ENCODE data around the gene DYRK4. TPM values are rescaled to one million over a fixed set of nuclear protein-coding genes. Genes with fewer than 3 reads are reported as not detected.
"Not testable (repeated sequence)": the region's sequence is repeated elsewhere in the genome, so short reads cannot be mapped to it uniquely, and the experiment has no call there.

The DYRK4 gene
- total RNA-seq = 26.6 TPM
- long read RNA-seq, partial matches to known transcripts = 9 of 11 reads
- long read RNA-seq, other reads (novel, unspliced or antisense) = 2 of 11 reads

- intact Hi-C loops (cut with micrococcal nuclease) = no loop called here
- ATAC-seq (peak; percentile 95), DNase-seq (peak; percentile 90)
Measured at GRCh38 chr12:4562034-4562657, at the start of gene DYRK4. DYRK4 (plus strand) TSS chr12:4562208; CDS start chr12:4562246, 38 bp downstream.

- ATAC-seq (no peak), DNase-seq (no peak)
- intact Hi-C loops (cut with micrococcal nuclease) = no loop called here
Measured at GRCh38 chr12:4518106-4518728, 43.8 kb upstream of the DYRK4 start.

GRCh38 chr12:4523443-4523842 is 38.6 kb upstream of the DYRK4 start:
- intact Hi-C loops (cut with micrococcal nuclease); ATAC-seq; DNase-seq: not testable (repeated sequence)

- DNase-seq = no peak
- intact Hi-C loops (cut with micrococcal nuclease) = no loop called here
- no peak for ATAC-seq
Measured at GRCh38 chr12:4526923-4527546, 35.0 kb upstream of the DYRK4 start.

- DNase-seq (no peak), ATAC-seq (no peak)
- intact Hi-C loops (cut with micrococcal nuclease) = no loop called here
Measured at GRCh38 chr12:4530160-4530559, 31.8 kb upstream of the DYRK4 start.

- intact Hi-C loops (cut with micrococcal nuclease) = no loop called here
Measured at GRCh38 chr12:4530982-4531586, 30.9 kb upstream of the DYRK4 start.

GRCh38 chr12:4535092-4535491 is 26.9 kb upstream of the DYRK4 start:
- intact Hi-C loops (cut with micrococcal nuclease) = no loop called here
- no peak for ATAC-seq
- no peak for DNase-seq

More at GRCh38 chr12:4530982-4531586, 30.9 kb upstream of the DYRK4 start:
- DNase-seq = no peak
- no peak for ATAC-seq

- intact Hi-C loops (cut with micrococcal nuclease) = no loop called here
- DNase-seq (no peak), ATAC-seq (no peak)
Measured at GRCh38 chr12:4535871-4536270, 26.1 kb upstream of the DYRK4 start.

GRCh38 chr12:4538207-4539160 is 23.5 kb upstream of the DYRK4 start, which contains the start of gene RAD51AP1:
RAD51AP1 (plus strand) TSS chr12:4538890; CDS start chr12:4538940, 50 bp downstream.
- ATAC-seq = peak; percentile 100
- intact Hi-C loops (cut with micrococcal nuclease) = no loop called here
- peak; percentile 95 for DNase-seq

GRCh38 chr12:4539167-4539870 is 22.7 kb upstream of the DYRK4 start:
- ATAC-seq (no peak), DNase-seq (no peak)
- intact Hi-C loops (cut with micrococcal nuclease) = no loop called here

- intact Hi-C loops (cut with micrococcal nuclease) = no loop called here
- ATAC-seq (no peak), DNase-seq (no peak)
Measured at GRCh38 chr12:4540170-4540569, 21.8 kb upstream of the DYRK4 start.

GRCh38 chr12:4540638-4541037 is 21.4 kb upstream of the DYRK4 start:
- intact Hi-C loops (cut with micrococcal nuclease) = no loop called here
- DNase-seq (no peak), ATAC-seq (no peak)

- intact Hi-C loops (cut with micrococcal nuclease) = no loop called here
- no peak for ATAC-seq
Measured at GRCh38 chr12:4545195-4545594, 16.8 kb upstream of the DYRK4 start.

GRCh38 chr12:4552191-4552590 is 9.8 kb upstream of the DYRK4 start:
- intact Hi-C loops (cut with micrococcal nuclease) = no loop called here
- DNase-seq (no peak), ATAC-seq (no peak)

More at GRCh38 chr12:4545195-4545594, 16.8 kb upstream of the DYRK4 start:
- no peak for DNase-seq

- DNase-seq = no peak
- intact Hi-C loops (cut with micrococcal nuclease) = no loop called here
- ATAC-seq = no peak
Measured at GRCh38 chr12:4553943-4554342, 8.1 kb upstream of the DYRK4 start.

- DNase-seq (no peak), ATAC-seq (no peak)
- intact Hi-C loops (cut with micrococcal nuclease) = no loop called here
Measured at GRCh38 chr12:4555804-4556203, 6.2 kb upstream of the DYRK4 start.

- DNase-seq (no peak), ATAC-seq (peak; percentile 64)
- intact Hi-C loops (cut with micrococcal nuclease) = no loop called here
Measured at GRCh38 chr12:4556735-4557530, 5.1 kb upstream of the DYRK4 start.

All from left ventricle myocardium superior (tissue), 1 donor.